NCI-H187 treated with DMSO at 0.1 percent for 48 hours (cell line): ENCODE data around the gene EVC2.
A peak's percentile ranks its signal among the peaks of the same experiment; 100 is the strongest.
"Not testable (repeated sequence)": the region's sequence is repeated elsewhere in the genome, so short reads cannot be mapped to it uniquely, and the experiment has no call there.

Experiments
- DNase-seq: peaks from one replicate; lab custom pipeline; 2025; lab: John Stamatoyannopoulos, UW

The EVC2 gene

DNA sequence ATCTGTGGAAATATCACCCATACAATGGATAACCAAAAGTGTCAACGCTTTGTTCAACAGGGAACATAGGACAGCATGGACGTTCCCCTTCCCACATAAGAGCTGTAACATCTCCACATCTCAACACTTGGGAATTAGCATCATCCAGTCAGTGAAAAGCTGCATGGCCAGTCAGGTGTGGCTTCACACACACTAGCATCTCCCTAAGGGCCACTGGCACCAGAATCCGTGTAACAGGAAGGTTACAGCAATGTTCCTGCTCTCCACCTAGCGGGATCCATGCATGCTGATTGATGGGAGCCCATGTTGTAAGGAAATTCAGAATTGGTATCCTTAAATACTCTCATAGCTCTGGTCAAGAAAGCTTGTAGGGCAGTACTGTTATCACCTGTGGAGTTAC lies 78.8 kb downstream of the EVC2 start:
- DNase-seq = no peak

DNA sequence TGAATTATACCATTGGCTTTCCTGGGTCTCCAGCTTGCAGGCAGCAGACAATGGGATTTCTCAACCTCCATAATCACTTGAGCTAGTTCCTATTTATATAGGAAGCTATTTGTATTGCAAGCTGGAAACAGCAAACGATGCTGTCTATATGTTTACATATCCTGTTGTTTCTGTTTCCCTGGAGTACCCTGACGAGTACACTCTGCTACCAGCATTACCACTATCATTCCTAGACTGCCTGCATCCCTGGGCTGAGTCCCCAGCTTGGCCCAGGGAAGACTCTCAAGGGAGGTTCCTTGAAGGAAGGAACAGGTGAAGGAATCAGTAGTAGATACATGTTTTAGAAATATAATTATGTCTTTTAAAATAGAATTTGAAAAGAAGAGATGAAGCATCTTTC lies 81.4 kb downstream of the EVC2 start:
- no peak for DNase-seq

DNA sequence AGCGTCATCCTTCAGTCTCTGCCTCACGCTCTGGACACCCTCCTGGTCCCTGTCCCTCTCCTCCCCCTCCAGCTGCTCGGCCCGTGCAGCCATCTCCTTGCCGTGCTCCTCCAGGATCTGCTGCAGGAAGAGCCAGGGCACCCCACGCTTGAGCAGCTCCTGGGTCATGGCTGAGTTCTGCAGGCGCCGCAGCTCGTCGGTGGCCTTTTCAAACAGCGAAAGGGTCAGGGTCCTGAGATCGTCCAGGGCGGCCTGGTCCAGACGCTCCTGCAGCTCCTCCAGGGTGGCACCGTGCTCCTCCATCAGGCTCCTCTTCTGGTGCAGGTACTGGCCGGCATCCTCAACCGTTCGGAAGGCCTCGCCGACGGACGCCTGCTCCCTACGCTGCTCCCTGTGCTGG lies 85.8 kb downstream of the EVC2 start:
- no peak for DNase-seq

DNA sequence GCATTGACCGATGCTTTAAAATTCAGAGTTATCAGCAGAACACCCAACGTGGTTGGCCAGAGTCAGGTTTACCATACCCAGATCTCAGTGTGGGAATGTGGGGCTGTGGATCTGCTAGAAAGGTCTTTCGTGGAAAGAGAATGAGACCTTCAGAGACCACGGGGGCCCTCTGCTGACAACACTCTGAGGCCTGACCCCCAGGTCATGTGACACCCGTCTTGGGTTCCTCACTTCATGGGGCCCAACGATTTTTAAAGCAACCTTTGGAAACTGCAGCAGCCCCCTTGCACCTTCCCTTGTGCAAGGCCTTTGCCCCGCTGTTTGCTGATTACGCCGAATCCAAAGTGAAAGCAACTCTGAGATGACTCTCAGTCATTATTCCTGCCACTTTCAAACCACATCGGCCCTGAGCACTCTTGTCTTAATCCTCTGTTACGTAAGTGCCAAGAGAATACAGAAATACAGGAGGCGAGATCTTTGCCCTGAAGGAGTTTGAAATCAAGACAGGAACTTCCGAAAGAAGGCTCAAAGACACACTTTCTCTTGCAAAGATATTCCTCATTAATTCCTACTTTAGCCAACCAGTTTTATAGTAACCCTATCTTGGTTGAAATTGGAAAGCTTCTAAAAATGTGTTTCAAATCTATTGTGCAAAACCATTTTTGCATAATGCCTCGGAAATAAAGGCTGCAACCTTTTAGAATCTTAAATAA lies 88.3 kb downstream of the EVC2 start:
- DNase-seq = peak; percentile 32

DNA sequence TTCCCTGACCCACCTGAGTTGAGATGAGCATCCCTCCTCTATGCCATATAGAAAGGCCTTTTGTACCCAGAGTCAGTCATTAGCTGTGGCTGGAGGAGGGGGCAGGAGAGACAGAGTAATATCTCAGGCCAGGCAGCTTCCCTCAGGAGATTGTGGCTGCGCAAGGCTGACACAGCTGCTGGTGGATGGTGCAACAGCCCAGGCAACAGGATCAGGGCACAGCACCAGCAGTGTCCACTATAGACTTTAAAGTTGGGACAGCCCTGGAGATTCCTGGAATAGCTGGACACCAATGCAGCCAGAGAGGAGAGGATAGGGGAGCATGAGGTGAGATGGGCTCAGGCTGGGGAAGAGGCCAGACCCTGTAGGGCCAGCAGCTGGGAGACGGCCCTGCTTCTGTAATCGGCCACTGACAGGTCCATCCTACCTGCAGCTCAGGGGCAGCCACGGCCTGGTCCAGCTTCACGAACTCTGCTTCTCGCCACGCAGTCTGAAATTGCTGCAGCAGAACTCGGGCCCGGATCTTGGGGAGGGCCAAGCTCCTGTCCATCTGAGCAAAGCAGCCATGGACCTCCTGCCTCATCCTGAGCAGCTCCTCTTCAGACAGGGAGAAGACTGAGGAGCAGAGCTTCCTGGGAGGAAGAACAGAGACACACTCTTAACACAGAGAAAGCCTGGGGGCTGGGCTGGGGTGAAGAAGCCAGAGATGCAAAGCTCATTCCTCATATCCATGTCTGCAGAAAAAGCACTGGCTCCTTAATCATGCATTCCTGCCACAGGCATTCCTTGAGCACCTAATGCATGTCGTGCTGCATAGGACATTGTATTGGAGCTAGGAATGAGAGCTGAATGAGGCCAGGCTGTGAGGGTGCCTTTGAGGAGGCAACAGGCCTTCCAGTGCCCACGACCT lies 90.1 kb downstream of the EVC2 start:
- no peak for DNase-seq

DNA sequence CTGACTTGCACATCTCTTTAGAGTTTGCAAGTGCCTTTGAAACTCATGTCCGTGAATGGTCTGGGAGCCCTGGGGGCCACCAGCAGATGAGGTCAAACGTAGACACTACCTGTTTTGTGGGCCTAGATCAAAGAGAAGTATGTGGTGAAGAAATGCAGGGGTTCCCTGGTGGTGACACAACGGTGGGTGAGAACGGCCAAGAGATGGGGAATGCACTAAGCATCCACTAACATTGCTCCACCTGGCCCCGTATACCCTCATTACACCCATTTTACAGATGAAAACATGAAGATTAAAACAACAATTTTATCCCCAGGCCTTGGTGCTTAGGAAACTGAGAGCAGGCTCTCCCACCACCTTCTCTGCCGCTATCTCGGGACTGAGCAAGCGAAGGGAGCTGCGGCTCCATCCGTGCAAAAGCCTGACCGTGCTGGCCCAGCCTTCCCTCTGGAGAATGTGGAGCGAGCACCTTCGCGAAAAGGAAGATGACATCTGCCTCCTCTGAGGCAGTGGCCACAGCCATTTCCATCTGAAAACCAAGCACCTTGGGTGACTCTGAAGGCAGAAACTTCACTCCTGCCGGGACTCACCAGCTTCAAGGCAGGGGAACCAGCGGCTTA lies 91.9 kb downstream of the EVC2 start:
- no peak for DNase-seq

DNA sequence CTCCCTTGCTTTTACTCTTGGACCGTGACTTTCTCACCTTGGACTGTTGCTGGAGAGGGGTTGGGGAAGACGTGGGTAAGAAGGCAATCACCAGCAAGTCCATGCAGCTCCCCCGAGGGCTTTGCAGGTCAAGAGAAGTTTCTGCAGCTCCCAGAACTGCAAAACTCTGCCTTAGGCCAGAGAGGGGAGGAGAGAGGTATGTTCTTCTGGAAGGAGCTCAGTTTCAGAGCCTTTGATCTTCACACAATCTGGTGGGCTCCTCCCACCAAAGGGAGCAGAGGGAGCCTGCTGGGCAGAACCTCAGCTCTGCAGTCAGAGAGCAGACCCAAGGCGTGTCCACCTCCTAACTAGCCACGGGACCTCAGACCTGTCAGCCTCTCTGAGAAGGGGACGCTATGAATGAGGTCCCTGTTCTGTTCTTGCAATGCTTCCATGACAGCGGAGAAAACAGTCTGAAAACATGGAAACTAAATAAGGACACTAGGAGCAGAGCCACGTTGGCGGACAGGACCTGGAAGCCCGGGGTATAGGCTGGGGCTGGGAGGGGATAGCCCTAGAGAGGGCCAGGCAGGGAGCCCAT lies 92.8 kb downstream of the EVC2 start:
- no peak for DNase-seq

DNA sequence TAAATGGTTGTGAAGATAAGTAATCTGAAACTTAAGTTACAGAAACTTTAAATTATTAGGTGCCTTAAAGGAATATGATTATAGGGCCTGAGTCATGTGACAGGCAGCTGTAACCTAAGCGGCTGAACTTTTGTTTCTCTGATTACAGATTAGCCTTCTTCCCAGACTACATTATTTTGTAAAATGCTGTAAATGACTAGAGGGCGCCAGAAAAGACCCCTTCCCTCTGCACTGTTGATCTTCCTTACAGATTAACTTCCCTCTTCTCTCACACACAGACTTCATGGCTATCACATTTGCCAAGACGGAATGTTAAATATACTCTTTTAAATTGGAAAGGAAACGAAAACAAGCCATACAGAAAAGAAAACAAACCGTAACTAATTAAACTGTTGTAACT lies 96.6 kb downstream of the EVC2 start:
- DNase-seq = no peak

DNA sequence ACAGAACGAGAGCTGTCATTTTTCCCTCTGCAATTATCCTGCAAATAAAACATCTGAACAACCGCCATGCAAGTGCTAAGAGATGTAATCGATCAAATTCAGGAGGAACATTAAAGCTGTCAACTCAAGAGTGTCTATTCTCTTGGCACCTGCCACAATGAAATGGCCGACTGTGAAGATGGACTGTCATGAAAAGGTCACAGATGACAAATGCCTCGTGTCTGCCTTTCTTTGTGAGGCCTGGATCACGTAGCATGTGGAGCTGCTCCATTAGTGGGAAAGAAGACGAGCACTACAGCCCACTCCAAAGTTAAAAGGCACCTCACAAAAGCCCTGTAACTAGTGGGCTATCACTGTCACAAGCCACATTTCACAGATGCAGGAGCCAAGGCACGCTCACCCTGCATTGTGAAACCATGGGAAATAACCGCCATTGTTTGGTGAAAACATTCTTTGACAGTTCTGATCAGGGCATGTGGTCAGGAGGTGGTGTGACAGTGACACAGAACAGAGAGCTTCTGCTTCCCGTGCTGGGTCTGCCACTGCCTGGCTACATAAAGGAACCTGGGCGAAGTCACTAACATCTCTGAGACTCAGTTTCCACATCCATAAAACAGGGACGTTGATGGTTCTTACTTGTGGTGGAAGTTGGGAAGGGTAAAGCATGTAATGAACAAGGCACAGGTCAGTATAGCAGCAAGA lies 98.9 kb downstream of the EVC2 start:
- DNase-seq = peak; percentile 99

DNA sequence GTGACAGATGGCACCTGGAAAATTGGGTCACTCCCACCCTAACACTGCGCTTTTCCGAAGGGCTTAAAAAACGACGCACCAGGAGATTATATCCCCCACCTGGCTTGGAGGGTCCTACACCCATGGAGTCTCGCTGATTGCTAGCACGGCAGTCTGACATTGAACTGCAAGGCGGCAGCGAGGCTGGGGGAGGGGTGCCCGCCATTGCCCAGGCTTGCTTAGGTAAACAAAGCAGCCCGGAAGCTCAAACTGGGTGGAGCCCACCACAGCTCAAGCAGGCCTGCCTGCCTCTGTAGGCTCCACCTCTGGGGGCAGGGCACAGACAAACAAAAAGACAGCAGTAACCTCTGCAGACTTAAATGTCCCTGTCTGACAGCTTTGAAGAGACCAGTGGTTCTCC lies 114.5 kb downstream of the EVC2 start:
- not testable (repeated sequence) for DNase-seq

DNA sequence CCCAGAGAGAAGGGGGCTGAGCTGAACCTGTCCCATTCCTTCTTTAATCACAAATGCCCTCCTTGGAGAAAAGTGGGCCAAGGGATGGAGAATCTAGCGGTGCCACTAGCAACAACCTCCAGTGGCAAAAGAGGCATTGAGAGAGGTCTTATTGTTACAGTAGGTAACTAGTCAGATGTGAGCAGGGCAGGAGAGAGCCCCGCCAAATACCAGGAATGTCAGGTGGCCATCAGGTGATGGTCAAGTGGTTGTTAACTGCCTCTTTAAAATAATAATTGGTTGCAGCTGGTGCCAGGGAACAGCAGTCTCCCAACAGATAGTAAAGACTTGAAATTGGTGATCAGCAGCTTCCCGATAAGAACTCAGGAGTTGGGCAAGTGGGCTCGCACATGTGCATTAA lies 116.1 kb downstream of the EVC2 start:
- no peak for DNase-seq

DNA sequence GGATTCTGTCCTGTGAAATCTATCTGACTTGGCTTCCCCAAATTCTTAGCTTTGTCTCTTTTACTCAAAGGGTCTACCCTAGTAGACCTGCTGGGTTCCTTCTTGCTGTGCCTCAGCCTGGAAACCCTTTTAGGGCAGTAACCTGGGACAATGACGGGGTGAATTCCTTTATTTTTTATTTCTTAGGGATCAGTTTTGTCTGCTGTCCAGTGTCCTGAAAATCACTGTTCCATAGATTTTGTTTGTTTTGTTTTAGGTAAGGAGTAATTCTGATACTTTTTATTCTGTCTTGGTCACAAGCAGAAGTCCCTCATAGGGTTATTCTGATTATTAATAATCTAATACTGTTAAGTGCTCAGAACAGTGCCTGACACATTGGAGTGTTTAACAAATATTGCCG lies 118.9 kb downstream of the EVC2 start:
- no peak for DNase-seq

DNA sequence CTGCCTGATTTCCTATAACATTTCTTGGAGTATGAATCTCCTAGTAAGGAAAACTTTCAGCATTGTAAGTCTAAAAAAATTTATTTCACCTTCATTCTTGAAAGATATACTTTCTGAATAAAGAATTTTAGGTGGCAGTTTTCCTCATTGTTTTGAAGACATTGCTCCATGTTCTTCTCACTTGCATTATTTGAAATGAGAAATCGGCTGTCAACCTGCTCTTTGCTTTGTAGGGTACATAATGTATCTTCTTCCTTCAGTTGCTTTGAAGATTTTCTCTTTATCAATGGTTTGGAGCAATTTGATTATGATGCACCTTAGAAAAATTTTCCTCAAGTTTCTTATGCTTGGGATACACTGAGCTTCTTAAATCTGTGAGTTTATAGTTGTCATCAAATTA lies 120.3 kb downstream of the EVC2 start:
- DNase-seq = no peak

DNA sequence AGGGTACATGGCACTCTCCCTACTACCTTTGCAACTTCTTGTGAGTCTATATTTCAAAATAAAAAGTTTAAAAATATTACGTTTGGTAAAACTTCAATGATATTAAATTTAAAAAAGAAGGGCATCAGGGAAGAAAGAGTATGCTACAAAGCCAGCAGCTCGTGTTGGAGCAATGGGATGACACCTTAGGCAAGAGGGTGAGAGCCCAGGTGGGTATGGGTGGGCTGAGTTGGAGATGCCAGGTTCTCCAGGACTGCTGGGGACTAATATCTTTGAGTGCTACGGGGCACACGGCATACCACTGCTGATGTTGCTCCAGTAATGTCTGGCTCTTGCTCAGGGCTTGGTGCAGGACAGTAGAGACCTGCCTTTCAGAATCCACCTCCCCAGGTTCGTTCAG lies 132.4 kb downstream of the EVC2 start:
- no peak for DNase-seq

DNA sequence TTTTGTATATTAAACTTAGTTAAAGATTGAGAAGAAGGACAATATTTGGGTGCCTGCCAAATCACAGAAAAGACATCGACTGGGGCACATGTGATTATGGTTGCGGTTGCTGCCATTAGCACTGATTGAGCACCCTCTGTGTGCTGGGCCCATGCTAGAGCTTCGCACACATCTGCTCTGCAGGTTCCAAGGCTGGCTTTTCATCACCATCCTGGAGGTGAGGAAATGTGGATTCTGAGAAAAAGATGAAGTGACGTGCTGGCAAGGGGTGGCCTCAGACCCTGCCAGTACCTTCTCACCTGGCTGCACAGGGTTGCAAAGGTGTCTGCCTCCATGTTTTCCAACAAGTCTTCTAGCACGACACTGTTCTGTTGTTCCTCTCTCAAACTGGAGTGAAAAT lies 134.0 kb downstream of the EVC2 start:
- DNase-seq = no peak

DNA sequence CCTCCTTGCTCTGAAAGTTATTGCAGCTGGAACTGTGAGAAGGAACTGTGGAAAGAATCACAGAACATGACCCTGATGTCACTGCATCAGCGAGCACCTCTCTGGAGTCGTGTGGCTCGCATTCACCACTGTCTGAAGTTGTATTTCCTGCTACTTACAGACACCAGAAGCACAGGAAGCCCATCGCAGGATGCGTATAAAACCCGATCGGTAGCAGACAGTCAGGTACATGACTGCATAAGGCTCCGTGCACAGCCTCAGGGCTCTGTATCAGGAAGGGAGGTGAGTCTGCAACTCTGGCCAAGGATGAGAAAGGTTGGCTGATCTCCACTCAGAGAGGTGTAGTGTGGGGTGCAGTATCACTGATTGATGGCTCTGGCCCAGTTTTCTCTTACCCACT lies 134.4 kb downstream of the EVC2 start:
- DNase-seq = no peak

DNA sequence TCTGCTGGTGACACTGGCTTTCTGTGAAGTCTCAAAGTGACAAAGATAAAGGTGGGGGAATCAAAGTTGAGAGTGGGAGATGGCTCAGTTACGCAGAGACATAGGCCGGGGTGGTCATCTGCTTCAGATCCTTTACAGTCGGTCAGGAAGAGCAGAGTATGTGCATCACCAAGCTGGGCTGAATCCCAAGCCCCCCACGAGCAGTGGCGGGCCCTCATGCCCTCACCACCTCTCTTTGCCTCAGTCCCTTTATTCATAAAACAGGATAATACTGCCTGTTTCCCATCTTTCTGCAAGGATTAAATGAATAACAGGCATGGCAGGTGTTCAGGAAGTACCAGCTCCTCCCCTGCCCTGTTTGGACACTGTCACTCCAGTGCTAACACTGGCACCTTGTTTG lies 135.6 kb downstream of the EVC2 start:
- DNase-seq = no peak

DNA sequence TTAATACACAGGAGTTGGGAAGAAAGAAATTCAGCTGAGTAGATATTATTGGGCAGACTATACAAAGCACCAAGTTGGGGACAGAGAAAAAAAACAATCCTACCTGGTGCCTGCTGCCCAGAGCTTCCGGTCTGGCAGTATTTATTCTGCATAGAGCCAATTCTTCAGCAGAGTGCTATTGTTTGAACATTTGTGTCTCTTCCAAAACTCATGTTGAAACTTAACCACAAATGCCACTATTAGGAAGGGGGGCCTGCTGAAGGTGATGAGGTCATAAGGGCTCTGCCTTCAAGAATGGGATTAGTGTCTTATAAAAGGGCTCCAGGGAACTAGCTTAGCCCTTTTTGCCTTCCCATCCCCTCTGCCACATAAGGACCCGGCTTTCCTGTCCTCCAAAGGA lies 136.2 kb downstream of the EVC2 start:
- no peak for DNase-seq

DNA sequence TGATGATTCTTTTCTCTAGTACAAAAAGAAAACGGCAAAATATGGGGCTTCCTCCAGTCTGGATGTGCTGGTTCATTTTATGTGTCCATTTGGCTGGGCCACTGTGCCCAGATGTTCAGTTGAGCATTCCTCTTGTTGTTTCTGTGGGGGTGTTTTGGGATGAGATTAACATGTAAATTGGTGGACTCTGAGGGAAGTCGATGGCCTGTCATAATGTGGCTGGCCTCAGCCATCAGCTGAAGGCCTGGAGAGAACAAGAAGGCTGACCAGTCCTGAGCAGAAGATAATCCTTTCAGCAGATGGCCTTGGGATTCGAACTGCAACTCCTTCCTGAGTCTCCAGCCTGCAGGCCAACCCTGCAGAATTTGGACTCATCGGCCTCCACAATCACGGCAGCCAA lies 136.7 kb downstream of the EVC2 start:
- DNase-seq = no peak

DNA sequence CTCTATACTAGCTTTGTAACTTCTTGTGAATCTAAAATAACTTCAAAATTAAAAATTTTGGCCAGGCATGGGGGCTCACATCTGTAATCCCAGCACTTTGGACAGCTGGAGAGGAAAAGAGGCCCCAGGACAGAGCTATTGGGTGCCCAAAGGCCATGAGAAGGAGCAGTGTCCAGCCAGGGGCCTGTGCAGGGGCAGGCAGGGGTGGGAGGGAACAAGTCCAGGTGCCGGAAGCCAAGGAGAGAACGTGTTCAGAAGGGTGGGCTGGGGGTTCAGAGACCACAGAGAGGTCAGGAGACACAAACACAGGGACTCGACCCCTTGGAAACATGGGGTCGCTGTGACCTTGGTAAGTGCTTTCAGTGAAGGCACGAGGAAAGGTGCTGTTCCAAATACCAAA lies 138.9 kb downstream of the EVC2 start:
- no peak for DNase-seq

DNA sequence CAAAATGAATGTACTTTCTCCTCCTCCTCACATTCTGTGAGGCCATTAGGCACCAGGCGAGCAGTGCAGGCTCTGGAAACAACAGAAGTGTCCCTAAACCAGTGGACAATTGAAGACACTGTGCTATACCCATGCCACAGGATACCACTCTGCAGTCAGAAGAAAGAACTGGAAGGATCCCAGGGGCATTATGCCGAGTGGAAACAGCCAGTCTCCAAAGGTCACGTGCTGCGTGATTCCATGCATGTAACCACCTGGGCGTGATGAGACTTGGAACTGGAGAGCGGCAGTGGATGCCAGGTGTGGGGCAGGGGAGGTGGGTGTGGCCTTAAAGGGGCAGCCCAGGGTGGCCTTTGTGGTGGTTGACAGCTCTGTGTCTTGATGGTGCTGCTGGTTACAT lies 139.4 kb downstream of the EVC2 start:
- DNase-seq = peak; percentile 72

DNA sequence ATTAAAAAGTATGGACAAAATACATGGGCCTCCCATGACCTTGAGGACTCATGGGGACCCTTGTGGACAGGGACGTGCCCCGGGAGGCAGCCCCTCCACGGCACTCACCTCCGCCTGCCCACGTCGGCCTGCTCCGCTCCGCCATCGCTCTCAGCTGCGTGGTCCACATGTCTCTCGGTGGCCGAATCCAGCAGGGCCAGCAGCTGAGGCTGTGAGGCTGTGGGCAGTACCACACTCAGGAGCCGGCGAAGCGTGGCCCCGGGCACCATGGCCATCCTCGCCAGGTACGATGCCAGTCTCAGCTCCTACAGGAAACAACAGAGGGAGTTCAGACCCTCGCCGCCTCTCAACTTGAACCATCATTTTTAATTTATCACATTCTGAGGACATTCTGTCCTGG lies 140.0 kb downstream of the EVC2 start:
- DNase-seq = no peak
